DOHH2 (cell line): Measurements from ENCODE around the gene DLL1.

Source experiments
- EZH2phosphoT487 ChIP-seq: fragments of 200-600 bp; sonication (generic); IDR thresholded peaks from 2 replicates; pipeline ENCODE4 v1.6.1; 2017; ENCODE audit warnings: borderline replicate concordance, mild to moderate bottlenecking, antibody characterized with exemption, low read length, moderate library complexity, mixed read lengths
- TF ChIP-seq, protein P1 (sequence below): fragments of 200-600 bp; sonication (generic); IDR thresholded peaks from one replicate; pipeline ENCODE4 v1.5.1; 2014; ENCODE audit warnings: antibody characterized with exemption, mild to moderate bottlenecking, low read depth, low read length; ENCODE audit not compliant: poor library complexity, severe bottlenecking

DNA sequence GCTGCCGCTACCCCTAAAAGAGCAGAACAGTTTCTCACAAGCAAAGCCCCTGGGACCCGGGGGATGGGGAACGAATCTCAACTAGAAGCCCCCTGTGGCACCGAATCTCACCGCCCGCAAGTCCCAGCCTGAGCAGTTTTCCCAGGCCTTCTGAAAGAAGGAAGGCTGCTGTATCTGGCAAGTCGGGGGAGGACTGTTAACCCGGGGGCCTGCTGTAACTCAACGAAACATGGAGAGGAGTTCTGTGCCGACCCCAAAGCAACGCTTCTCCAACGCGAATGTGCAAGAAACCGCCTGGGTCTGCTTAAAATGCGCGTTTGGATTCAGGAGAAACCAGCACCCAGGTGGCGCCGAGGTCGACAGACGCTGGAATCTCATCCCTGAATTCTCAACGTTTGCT, 34.2 kb downstream of the DLL1 start:
- TF ChIP-seq, protein P1, sequence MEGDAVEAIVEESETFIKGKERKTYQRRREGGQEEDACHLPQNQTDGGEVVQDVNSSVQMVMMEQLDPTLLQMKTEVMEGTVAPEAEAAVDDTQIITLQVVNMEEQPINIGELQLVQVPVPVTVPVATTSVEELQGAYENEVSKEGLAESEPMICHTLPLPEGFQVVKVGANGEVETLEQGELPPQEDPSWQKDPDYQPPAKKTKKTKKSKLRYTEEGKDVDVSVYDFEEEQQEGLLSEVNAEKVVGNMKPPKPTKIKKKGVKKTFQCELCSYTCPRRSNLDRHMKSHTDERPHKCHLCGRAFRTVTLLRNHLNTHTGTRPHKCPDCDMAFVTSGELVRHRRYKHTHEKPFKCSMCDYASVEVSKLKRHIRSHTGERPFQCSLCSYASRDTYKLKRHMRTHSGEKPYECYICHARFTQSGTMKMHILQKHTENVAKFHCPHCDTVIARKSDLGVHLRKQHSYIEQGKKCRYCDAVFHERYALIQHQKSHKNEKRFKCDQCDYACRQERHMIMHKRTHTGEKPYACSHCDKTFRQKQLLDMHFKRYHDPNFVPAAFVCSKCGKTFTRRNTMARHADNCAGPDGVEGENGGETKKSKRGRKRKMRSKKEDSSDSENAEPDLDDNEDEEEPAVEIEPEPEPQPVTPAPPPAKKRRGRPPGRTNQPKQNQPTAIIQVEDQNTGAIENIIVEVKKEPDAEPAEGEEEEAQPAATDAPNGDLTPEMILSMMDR = no peak
- no peak for TF ChIP-seq EZH2phosphoT487
